IMR-90 (cell line): ENCODE results near the gene LUC7L2. TPM values are rescaled to one million over a fixed set of nuclear protein-coding genes. Genes with fewer than 3 reads are reported as not detected.
"Not testable (repeated sequence)": the region's sequence is repeated elsewhere in the genome, so short reads cannot be mapped to it uniquely, and the experiment has no call there.

ENCODE experiments used
- ATAC-seq: fragments of 200-7000 bp; cut with Tn5 transposase; 2 replicates; pipeline ENCODE4 v1.9.1; 2020; ENCODE audit warnings: low read depth, mild to moderate bottlenecking, moderate library complexity
- BruUV-seq: library from RNA; stranded (reverse); fragments of 400-500 nt; replicated peaks from 2 replicates; lab custom pipeline; 2021; lab: Mats Ljungman, UMichigan
- CTCF ChIA-PET: fragments of 300-600 bp; formaldehyde crosslinking; extraction: SDS; loops from one replicate; lab custom pipeline; 2021; ENCODE audit warnings: antibody characterized with exemption; lab: Yijun Ruan, JAX
- POLR2A ChIA-PET: fragments of 300-600 bp; sonication (Branson Sonifier 250); formaldehyde crosslinking; loops from one replicate; lab custom pipeline; 2022; ENCODE audit warnings: antibody characterized with exemption; ENCODE audit not compliant: unreplicated experiment; lab: Charles Lee
- DNase-seq: peaks from one replicate; pipeline ENCODE4 v3.0.0; 2013
- H2AFZ ChIP-seq: replicated peaks from 2 replicates; pipeline ENCODE3; 2013; ENCODE audit warnings: low read length, mild to moderate bottlenecking; ENCODE audit not compliant: poor library complexity
- H2AK5ac ChIP-seq: 2 replicates; pipeline ENCODE4 v1.6.1; 2013; ENCODE audit warnings: low read depth, low read length, inconsistent platforms
- H2AK9ac ChIP-seq: replicated peaks from 2 replicates; pipeline ENCODE3; 2013; ENCODE audit warnings: mild to moderate bottlenecking, low read depth, low read length, moderate library complexity; ENCODE audit not compliant: poor library complexity
- H2BK120ac ChIP-seq: 2 replicates; pipeline ENCODE4 v1.6.1; 2013; ENCODE audit warnings: low read depth, low read length, inconsistent platforms
- H2BK15ac ChIP-seq: 3 replicates; pipeline ENCODE4 v1.6.1; 2013; ENCODE audit warnings: low read depth, low read length, inconsistent platforms
- H2BK20ac ChIP-seq: 2 replicates; pipeline ENCODE4 v1.6.1; 2013; ENCODE audit warnings: low read depth, mild to moderate bottlenecking, inconsistent platforms, low read length, moderate library complexity
- H2BK5ac ChIP-seq: 2 replicates; pipeline ENCODE4 v1.6.1; 2013; ENCODE audit warnings: mild to moderate bottlenecking, low read depth, low read length, inconsistent platforms; ENCODE audit not compliant: poor library complexity, severe bottlenecking
- H3K14ac ChIP-seq: replicated peaks from 2 replicates; pipeline ENCODE4 v1.6.1; 2013; ENCODE audit warnings: low read depth, low read length, inconsistent platforms
- H3K18ac ChIP-seq: 2 replicates; pipeline ENCODE4 v1.6.1; 2013; ENCODE audit warnings: low read depth, low read length, control low read depth
- H3K23ac ChIP-seq: 2 replicates; pipeline ENCODE4 v1.6.1; 2013; ENCODE audit warnings: low read depth, low read length, inconsistent platforms
- H3K27ac ChIP-seq: 2 replicates; pipeline ENCODE4 v1.5.1; 2013; ENCODE audit warnings: mild to moderate bottlenecking, control low read depth, low read length; ENCODE audit not compliant: insufficient read depth
- H3K27me3 ChIP-seq: 2 replicates; pipeline ENCODE4 v1.6.1; 2013; ENCODE audit warnings: low read length; ENCODE audit not compliant: control insufficient read depth, insufficient read depth
- H3K36me3 ChIP-seq: 2 replicates; pipeline ENCODE4 v1.6.1; 2013; ENCODE audit warnings: low read length, mixed read lengths; ENCODE audit not compliant: control insufficient read depth, insufficient read depth
- H3K4ac ChIP-seq: 2 replicates; pipeline ENCODE4 v1.6.1; 2013; ENCODE audit warnings: low read depth, low read length, inconsistent platforms
- H3K4me1 ChIP-seq: 2 replicates; pipeline ENCODE4 v1.6.1; 2013; ENCODE audit warnings: low read length, mixed read lengths; ENCODE audit not compliant: control insufficient read depth, insufficient read depth
- H3K4me2 ChIP-seq: 2 replicates; pipeline ENCODE4 v1.6.1; 2013; ENCODE audit warnings: low read depth, mild to moderate bottlenecking, control low read depth, low read length, moderate library complexity
- H3K4me3 ChIP-seq: 2 replicates; pipeline ENCODE4 v1.5.1; 2013; ENCODE audit warnings: low read depth, mild to moderate bottlenecking, control low read depth, low read length, moderate library complexity; ENCODE audit not compliant: insufficient read depth
- H3K56ac ChIP-seq: 2 replicates; pipeline ENCODE4 v1.6.1; 2013; ENCODE audit warnings: low read length, inconsistent platforms; ENCODE audit not compliant: insufficient read depth; ENCODE audit errors: extremely low read depth
- H3K79me1 ChIP-seq, 2 experiments: 2 replicates each; pipeline ENCODE4 v1.6.1; 2013; ENCODE audit warnings: low read length in 2 of 2, inconsistent platforms in 1 of 2, low read depth in 1 of 2
- H3K9ac ChIP-seq: 2 replicates; pipeline ENCODE4 v1.6.1; 2013; ENCODE audit warnings: low read depth, low read length, control low read depth
- H3K9me1 ChIP-seq: 2 replicates; pipeline ENCODE4 v1.6.1; 2013; ENCODE audit warnings: low read length, inconsistent platforms; ENCODE audit not compliant: insufficient read depth
- H3K9me3 ChIP-seq: 2 replicates; pipeline ENCODE4 v1.6.1; 2013; ENCODE audit warnings: low read length; ENCODE audit not compliant: control insufficient read depth, insufficient read depth
- H4K20me1 ChIP-seq: 2 replicates; pipeline ENCODE4 v1.6.1; 2013; ENCODE audit warnings: low read length, inconsistent platforms; ENCODE audit not compliant: insufficient read depth
- H4K5ac ChIP-seq: 2 replicates; pipeline ENCODE4 v1.6.1; 2013; ENCODE audit warnings: mild to moderate bottlenecking, low read depth, low read length, control low read depth
- H4K8ac ChIP-seq, 2 experiments: 2 replicates each; pipeline ENCODE4 v1.6.1; 2013; ENCODE audit warnings: low read depth in 2 of 2, low read length in 2 of 2, control low read depth in 1 of 2, inconsistent platforms in 1 of 2
- H4K91ac ChIP-seq: 2 replicates; pipeline ENCODE4 v1.6.1; 2013; ENCODE audit warnings: low read depth, low read length, inconsistent platforms; ENCODE audit not compliant: insufficient read depth
- WGBS, 2 experiments: methylation state at CpG; one replicate each; pipeline versions ENCODE4 v1.1.5 to v1.1.7; 2013; ENCODE audit warnings: missing lambda C conversion rate in 2 of 2; ENCODE audit not compliant: insufficient read length in 1 of 2; ENCODE audit errors: extremely low coverage in 2 of 2; 5-methylcytosine and 5-hydroxymethylcytosine counted together
- dilution Hi-C: fragments of 300-500 bp; cut with HindIII; formaldehyde crosslinking; loops from one replicate; pipeline ENCODE4 v1.14.3; 2018; ENCODE audit warnings: low sequenced_read_pairs; ENCODE audit not compliant: unreplicated experiment
- in situ Hi-C: fragments of 300-500 bp; cut with MboI; formaldehyde crosslinking; loops from 3 replicates; pipeline ENCODE4 v1.14.3; 2019; ENCODE audit warnings: low sequenced_read_pairs, inconsistent platforms, mixed read lengths
- intact Hi-C: fragments of 100-400 bp; cut with micrococcal nuclease; formaldehyde crosslinking; loops from 2 replicates; pipeline ENCODE4 v1.10.0; 2022
- polyA plus RNA-seq, 3 experiments: library from polyadenylated mRNA; depleted of rRNA; stranded (reverse); fragments of >200 nt; gene quantifications; 2 replicates each; pipeline ENCODE4 v1.2.3, GENCODE V29; 2012; ENCODE audit warnings: low replicate concordance in 1 of 3
- total RNA-seq: library from RNA; depleted of rRNA; stranded (reverse); fragments of >200 nt; gene quantifications from 2 replicates; pipeline ENCODE4 v1.2.3, GENCODE V29; 2012

Gene LUC7L2
- total and polyA plus RNA-seq, 2 of the 4 experiments (the other 2 are of a cell fraction), result 14.9 to 31.8 TPM

DNA sequence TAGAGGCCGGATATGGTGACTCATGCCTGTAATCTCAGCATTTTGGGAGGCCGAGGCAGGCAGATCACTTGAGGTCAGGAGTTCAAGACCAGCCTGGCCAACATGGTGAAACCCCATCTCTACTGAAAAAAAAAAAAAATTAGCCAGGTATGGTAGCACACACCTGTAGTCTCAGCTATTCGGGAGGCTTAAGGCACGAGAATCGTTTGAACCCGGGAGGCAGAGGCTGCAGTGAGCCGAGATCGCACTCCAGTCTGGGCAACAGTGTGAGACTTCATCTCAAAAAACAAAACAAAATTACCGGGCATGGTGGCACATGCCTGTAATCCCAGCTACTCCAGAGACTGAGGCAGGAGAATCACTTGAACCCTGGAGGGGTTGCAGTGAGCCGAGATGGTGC lies 66.0 kb downstream of the LUC7L2 start:
- H3K4me1 ChIP-seq, H2BK5ac ChIP-seq, H3K27me3 ChIP-seq, H2AK5ac ChIP-seq, H2AFZ ChIP-seq, dilution Hi-C loops, DNase-seq, H3K9me3 ChIP-seq, H3K4me2 ChIP-seq, H3K18ac ChIP-seq, H3K23ac ChIP-seq, H3K4ac ChIP-seq, H4K8ac ChIP-seq, H3K4me3 ChIP-seq, H4K20me1 ChIP-seq, H2BK120ac ChIP-seq, POLR2A ChIA-PET, H3K9me1 ChIP-seq, H3K27ac ChIP-seq, H3K14ac ChIP-seq, H4K5ac ChIP-seq, intact Hi-C loops, H2BK20ac ChIP-seq, H3K9ac ChIP-seq, H2BK15ac ChIP-seq, H3K56ac ChIP-seq, in situ Hi-C loops, BruUV-seq, H4K91ac ChIP-seq, H2AK9ac ChIP-seq, ATAC-seq: not testable (repeated sequence)
- 93% methylated on average over 2 of the region's 10 CpGs; no CpG with 5 or more reads in 1 of the 2 experiments for WGBS, 2 experiments
- Histone ChIP-seq H3K36me3 (peaks cover 17% of the 10 kb centered on the region), H3K79me1 (peaks cover 8 to 18% of the 10 kb centered on the region in 2 experiments; a peak in 2 of 4 replicates)
- CTCF ChIA-PET, result interaction anchor here (6.0 kb wide), 1 partner anchor 9 kb away, joined by 36 read pairs; no protein-coding TSS in a partner anchor
